VCaP (cell line): ENCODE results near the gene ERBIN.
A peak's percentile ranks its signal among the peaks of the same experiment; 100 is the strongest.

Source experiments
- H3K27ac ChIP-seq: fragments of 450-650 bp; 2 replicates; pipeline ENCODE4 v1.5.1; 2017
- CTCF ChIP-seq: fragments of 450-650 bp; conservative IDR thresholded peaks from 2 replicates; pipeline ENCODE4 v1.5.1; 2017; ENCODE audit warnings: mild to moderate bottlenecking, moderate library complexity

The ERBIN gene

GRCh38 chr5:65928322-65928752, 2.0 kb downstream of the ERBIN start:
- H3K27ac ChIP-seq = 0 out of 2 replicates have a peak overlapping the region, but pooled peaks have one; percentile 98
- TF ChIP-seq CTCF = no peak

- TF ChIP-seq CTCF = no peak
- H3K27ac ChIP-seq = no peak overlapping the region
These were observed 2.5 kb downstream of the ERBIN start for GRCh38 chr5:65928860-65929259.

GRCh38 chr5:65932676-65933075, 6.3 kb downstream of the ERBIN start:
- no peak overlapping the region for H3K27ac ChIP-seq
- no peak for TF ChIP-seq CTCF

GRCh38 chr5:65933295-65933694, 6.9 kb downstream of the ERBIN start:
- TF ChIP-seq CTCF = no peak
- H3K27ac ChIP-seq = no peak overlapping the region

- TF ChIP-seq CTCF = no peak
- no peak overlapping the region for H3K27ac ChIP-seq
These were observed 11.9 kb downstream of the ERBIN start for GRCh38 chr5:65938256-65938655.

GRCh38 chr5:65943771-65944170, 17.4 kb downstream of the ERBIN start:
- no peak overlapping the region for H3K27ac ChIP-seq
- no peak for TF ChIP-seq CTCF

- H3K27ac ChIP-seq = no peak overlapping the region
- TF ChIP-seq CTCF = no peak
These were observed 19.9 kb downstream of the ERBIN start for GRCh38 chr5:65946198-65946745.
